GM12891 (cell line): ENCODE measurements around the gene ADK.
A peak's percentile ranks its signal among the peaks of the same experiment; 100 is the strongest.
"Not testable (repeated sequence)": the region's sequence is repeated elsewhere in the genome, so short reads cannot be mapped to it uniquely, and the experiment has no call there.

Experiments
- DNase-seq: peaks from one replicate; pipeline ENCODE4 v3.0.0; 2011; ENCODE audit warnings: low spot score; ENCODE audit not compliant: insufficient read length
- FAIRE-seq: peaks from 2 replicates; lab custom pipeline; 2011; peaks lifted over from hg19 to GRCh38; lab: Jason Lieb, UNC
- PAX5 ChIP-seq: IDR thresholded peaks from 2 replicates; pipeline ENCODE4 v1.6.1; 2011; ENCODE audit warnings: low read length, moderate library complexity, mild to moderate bottlenecking; ENCODE audit not compliant: insufficient read depth, severe bottlenecking
- POLR2A ChIP-seq: IDR thresholded peaks from 2 replicates; pipeline ENCODE4 v1.6.1; 2011; ENCODE audit warnings: low read depth, low read length, control low read depth
- POLR2AphosphoS5 ChIP-seq: IDR thresholded peaks from 2 replicates; pipeline ENCODE4 v1.6.1; 2011; ENCODE audit warnings: low read depth, low read length, control low read depth
- POU2F2 ChIP-seq: IDR thresholded peaks from 2 replicates; pipeline ENCODE4 v1.6.1; 2011; ENCODE audit warnings: low read depth, mild to moderate bottlenecking, control low read depth, low read length, moderate library complexity
- SPI1 ChIP-seq: IDR thresholded peaks from 2 replicates; pipeline ENCODE4 v1.6.1; 2011; ENCODE audit warnings: low read depth, low read length, control low read depth
- TAF1 ChIP-seq: IDR thresholded peaks from 2 replicates; pipeline ENCODE4 v1.6.1; 2011; ENCODE audit warnings: low read depth, low read length, control low read depth

Gene ADK

DNA sequence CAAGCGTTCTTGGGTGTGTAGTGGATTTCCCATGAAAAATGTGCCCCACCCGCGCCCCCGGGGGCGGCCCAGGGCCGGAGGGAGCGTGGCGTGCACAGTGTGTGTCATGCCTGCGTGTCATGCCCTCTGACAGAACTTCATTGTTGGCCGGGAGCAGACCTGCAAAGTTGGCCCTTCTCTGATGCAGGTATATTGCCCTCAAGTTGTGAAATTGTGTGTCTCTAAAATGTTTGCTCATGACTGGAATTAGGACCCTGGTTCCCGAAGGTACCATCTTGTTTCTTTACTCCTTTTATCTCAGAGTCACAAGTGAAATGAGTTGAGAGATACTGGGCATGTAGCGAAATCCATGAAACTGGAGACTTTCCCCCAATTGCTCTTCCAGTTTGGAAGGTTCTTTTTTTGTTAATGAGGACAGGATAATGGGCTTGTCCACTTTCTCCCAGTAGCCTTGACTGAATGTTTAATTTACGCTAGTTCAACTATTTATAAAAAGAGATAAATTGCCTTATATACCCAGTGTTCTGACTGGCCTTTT is 26.2 kb downstream of the ADK start:
- TF ChIP-seq POLR2A (no peak), SPI1 (no peak), POLR2AphosphoS5 (no peak), TAF1 (no peak), PAX5 (no peak), POU2F2 (no peak)

DNA sequence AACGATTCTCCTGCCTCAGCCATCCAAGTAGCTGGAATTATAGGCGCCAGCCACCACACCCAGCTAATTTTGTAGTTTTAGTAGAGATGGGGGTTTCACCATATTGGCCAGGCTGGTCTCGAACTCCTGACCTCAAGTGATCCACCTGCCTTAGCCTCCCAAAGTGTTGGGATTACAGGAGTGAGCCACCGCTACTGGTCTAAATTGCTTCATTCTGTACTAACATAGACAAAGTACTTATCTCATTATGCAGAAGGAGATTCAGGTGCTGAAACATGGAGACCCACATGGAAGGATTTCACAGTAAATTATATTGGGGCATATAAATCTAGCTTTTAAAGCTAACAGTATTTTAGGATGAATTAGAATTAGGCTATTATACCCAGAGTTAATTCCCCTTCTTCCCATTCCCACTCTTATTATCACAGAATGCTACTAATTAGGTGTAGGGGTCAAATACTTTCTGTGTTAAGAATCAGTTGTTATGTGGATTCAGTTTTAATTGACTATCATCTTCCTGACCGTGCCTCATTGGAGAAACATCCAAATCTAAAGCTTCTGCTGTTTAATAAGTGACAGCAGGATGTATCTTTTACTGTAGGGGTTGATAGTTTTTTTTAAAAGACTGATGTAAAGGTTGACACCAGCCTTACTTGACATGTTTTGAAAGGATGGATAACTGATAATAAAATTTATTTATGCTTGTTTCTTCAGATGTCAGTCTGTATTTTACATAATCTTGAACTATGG is 27.2 kb downstream of the ADK start:
- DNase-seq: no peak
- no peak for FAIRE-seq
- TF ChIP-seq POU2F2 (no peak), SPI1 (no peak)

More for the DNA sequence above, 26.2 kb downstream of the ADK start:
- DNase-seq (peak; percentile 21), FAIRE-seq (no peak)

DNA sequence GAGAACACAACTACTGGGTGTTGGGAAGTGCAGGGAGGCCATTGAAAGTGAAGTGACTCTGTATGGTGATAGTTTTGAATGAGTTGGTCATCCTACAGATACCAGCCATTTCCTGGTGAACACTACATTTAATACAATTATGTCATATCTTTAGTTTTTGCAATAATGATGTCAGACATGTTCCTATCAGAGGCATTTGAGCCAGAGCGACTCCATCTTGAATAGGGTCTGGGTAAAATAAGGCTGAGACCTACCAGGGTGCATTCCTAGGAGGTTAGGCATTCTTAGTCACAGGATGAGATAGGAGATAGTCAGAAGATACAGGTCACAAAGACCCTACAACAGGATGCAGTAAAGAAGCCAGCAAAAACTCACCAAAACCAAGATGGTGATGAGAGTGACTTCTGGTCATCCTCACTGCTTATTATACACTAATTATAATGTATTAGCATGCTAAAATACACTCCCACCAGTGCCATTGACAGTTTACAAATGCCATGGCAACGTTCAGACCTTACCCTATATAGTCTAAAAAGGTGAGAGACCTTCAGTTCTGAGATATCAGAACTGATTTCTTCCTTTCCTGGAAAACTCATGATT is 28.2 kb downstream of the ADK start:
- DNase-seq (no peak), FAIRE-seq (no peak)
- no peak for TF ChIP-seq POLR2A
- TF ChIP-seq SPI1: no peak
- no peak for TF ChIP-seq POLR2AphosphoS5
- TF ChIP-seq TAF1: no peak
- TF ChIP-seq PAX5: no peak
- no peak for TF ChIP-seq POU2F2

DNA sequence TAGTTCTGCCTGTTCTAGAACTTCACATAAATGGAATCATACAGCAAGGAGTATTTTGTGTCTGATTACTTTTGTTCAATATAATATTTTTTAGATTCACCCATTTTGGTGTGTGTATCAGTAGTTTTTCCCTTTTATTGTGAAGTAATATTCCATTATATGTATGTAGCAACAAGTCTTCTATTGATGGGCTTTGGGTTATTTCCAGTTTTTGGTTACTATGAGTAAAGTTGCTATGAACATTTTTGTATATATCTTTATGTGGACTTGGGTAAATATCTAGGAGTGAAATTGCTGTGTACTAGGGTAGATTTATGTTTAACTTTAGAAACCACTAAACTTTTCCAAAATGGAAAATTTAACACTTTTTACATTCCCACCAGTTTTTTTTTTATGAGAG is 35.7 kb downstream of the ADK start:
- FAIRE-seq (no peak), DNase-seq (no peak)
- TF ChIP-seq POU2F2 (no peak), POLR2AphosphoS5 (no peak), TAF1 (no peak), PAX5 (no peak), POLR2A (no peak)

GRCh38 chr10:74187237-74187636 is 36.2 kb downstream of the ADK start:
- TF ChIP-seq PAX5: no peak
- no peak for TF ChIP-seq POU2F2
- TF ChIP-seq POLR2AphosphoS5: no peak
- TF ChIP-seq TAF1: no peak
- TF ChIP-seq SPI1: no peak
- TF ChIP-seq POLR2A: no peak
- DNase-seq: no peak
- no peak for FAIRE-seq

GRCh38 chr10:74188617-74189016 is 37.6 kb downstream of the ADK start:
- DNase-seq, FAIRE-seq: not testable (repeated sequence)

DNA sequence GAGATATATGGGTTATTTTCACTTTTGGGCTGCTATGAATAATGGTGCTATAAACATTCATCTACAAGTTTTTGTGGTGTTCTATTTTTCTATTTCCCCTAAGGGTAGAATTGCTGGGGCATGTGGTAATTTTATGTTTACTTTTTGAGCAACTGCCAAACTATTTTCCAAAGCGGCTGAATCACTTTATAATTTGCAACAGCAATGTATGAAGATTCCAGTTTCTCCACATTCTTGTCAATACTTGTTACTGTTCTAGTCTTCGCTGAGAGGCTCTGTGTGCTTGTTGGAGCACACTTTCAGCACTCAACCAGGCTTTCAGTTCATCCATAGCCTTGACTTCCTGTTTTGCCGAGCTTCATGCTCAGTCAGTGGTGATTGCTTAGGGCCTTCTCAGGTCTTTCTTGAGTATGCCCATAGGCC is 39.0 kb downstream of the ADK start:
- FAIRE-seq (peak; percentile 85), DNase-seq (no peak)
- no peak for TF ChIP-seq POLR2AphosphoS5
- TF ChIP-seq POU2F2: no peak
- TF ChIP-seq TAF1: no peak; the same call in 1 of the 2 replicates
- no peak for TF ChIP-seq POLR2A
- peak; percentile 92 for TF ChIP-seq SPI1
- TF ChIP-seq PAX5: no peak

DNA sequence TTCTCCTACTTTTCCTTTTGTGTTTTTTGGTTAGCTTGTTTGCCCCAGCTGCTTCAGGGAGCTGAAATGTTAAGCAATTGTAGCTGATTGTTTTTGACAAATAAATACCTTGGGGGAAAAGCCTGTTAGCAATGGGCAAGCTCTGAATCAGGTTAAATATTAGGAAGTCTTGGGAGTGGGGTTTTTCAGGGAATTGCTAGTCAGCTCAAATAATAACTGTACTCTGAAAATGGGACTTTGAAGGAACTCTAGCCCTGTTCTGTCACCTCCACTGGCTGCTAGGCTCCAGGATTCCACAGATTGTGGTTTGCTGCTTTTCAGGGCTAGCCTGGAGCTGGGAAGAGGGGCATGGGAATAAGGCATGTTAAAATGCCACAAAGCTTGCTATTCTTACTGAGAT is 39.5 kb downstream of the ADK start:
- DNase-seq: no peak
- TF ChIP-seq TAF1 (no peak), SPI1 (no peak), PAX5 (no peak), POLR2AphosphoS5 (no peak), POU2F2 (no peak), POLR2A (no peak)
- peak; percentile 69 for FAIRE-seq

DNA sequence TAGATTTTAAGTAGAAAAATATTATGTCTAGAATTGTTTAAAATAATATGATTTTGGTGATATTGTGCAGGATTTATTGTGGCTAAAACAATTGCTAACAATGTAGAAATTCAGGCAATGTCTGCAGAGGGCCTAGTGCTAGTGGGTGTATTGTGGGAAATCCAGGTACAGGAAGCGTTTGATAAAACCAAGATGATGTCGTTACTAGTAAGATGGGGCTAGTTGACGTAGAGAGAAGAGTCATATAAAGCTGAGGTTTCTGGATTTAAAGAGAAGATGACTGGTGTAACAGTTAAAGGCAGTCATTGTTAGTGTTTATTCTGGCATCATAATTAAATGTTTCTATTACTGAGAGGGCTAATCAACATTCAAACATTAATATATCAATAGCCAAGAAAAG is 43.5 kb downstream of the ADK start:
- FAIRE-seq: no peak
- TF ChIP-seq POU2F2 (no peak), SPI1 (no peak), POLR2AphosphoS5 (no peak), TAF1 (no peak), PAX5 (no peak)
- no peak for DNase-seq

- FAIRE-seq (no peak), DNase-seq (no peak)
- TF ChIP-seq SPI1 (no peak), PAX5 (no peak), TAF1 (no peak), POLR2A (no peak), POU2F2 (no peak)
Observed at GRCh38 chr10:74194999-74195398, 44.0 kb downstream of the ADK start.
